ENCODE results near the gene FRY. TPM values are rescaled to one million over a fixed set of nuclear protein-coding genes. Genes with fewer than 3 reads are reported as not detected.
A peak's percentile ranks its signal among the peaks of the same experiment; 100 is the strongest.

The FRY gene
- total RNA-seq, 1 experiment from 2014 or later = 5.7 TPM

- no peak for DNase-seq (ENCODE audit: low read depth)
These were observed 14.9 kb upstream of the FRY start for GRCh38 chr13:32016631-32017030.

- DNase-seq (ENCODE audit: low read depth) = no peak
These were observed 14.1 kb upstream of the FRY start for GRCh38 chr13:32017474-32017873.

GRCh38 chr13:32019612-32020233, 11.9 kb upstream of the FRY start:
- DNase-seq (ENCODE audit: low read depth) = peak; percentile 48

GRCh38 chr13:32021785-32022184, 9.8 kb upstream of the FRY start:
- peak; percentile 47 for DNase-seq (ENCODE audit: low read depth)

GRCh38 chr13:32022311-32022710, 9.3 kb upstream of the FRY start:
- DNase-seq (ENCODE audit: low read depth) = no peak

GRCh38 chr13:32023096-32023495, 8.5 kb upstream of the FRY start:
- no peak for DNase-seq (ENCODE audit: low read depth)

- no peak for DNase-seq (ENCODE audit: low read depth)
These were observed 7.9 kb upstream of the FRY start for GRCh38 chr13:32023698-32024097.

- no peak for DNase-seq (ENCODE audit: low read depth)
These were observed 6.8 kb upstream of the FRY start for GRCh38 chr13:32024750-32025149.

GRCh38 chr13:32025730-32026129, 5.8 kb upstream of the FRY start:
- no peak for DNase-seq (ENCODE audit: low read depth)

- DNase-seq (ENCODE audit: low read depth) = no peak
These were observed 5.0 kb upstream of the FRY start for GRCh38 chr13:32026623-32027022.

GRCh38 chr13:32028711-32029110, 2.9 kb upstream of the FRY start:
- DNase-seq (ENCODE audit: low read depth) = no peak

- DNase-seq (ENCODE audit: low read depth) = no peak
These were observed 1.9 kb upstream of the FRY start for GRCh38 chr13:32029684-32030083.

- DNase-seq (ENCODE audit: low read depth) = peak; percentile 18
These were observed 319 bp downstream of the FRY start for GRCh38 chr13:32031815-32032370.

- no peak for DNase-seq (ENCODE audit: low read depth)
These were observed 1.2 kb downstream of the FRY start for GRCh38 chr13:32032759-32033158.

GRCh38 chr13:32033744-32034143, 2.2 kb downstream of the FRY start:
- DNase-seq (ENCODE audit: low read depth) = no peak

GRCh38 chr13:32035716-32036115, 4.1 kb downstream of the FRY start:
- DNase-seq (ENCODE audit: low read depth) = no peak

GRCh38 chr13:32036126-32036695, 4.6 kb downstream of the FRY start:
- no peak for DNase-seq (ENCODE audit: low read depth)

- no peak for DNase-seq (ENCODE audit: low read depth)
These were observed 5.2 kb downstream of the FRY start for GRCh38 chr13:32036757-32037156.

GRCh38 chr13:32037471-32037870, 5.9 kb downstream of the FRY start:
- DNase-seq (ENCODE audit: low read depth) = no peak

- no peak for DNase-seq (ENCODE audit: low read depth)
These were observed 6.8 kb downstream of the FRY start for GRCh38 chr13:32038343-32038742.

- DNase-seq (ENCODE audit: low read depth) = no peak
These were observed 7.5 kb downstream of the FRY start for GRCh38 chr13:32039056-32039455.

GRCh38 chr13:32039528-32039927, 8.0 kb downstream of the FRY start:
- DNase-seq (ENCODE audit: low read depth) = no peak

- no peak for DNase-seq (ENCODE audit: low read depth)
These were observed 8.6 kb downstream of the FRY start for GRCh38 chr13:32040052-32040642.

Measured in M059J (cell line).